GM23248 (cell line): ENCODE results near the gene TAOK3. TPM values are rescaled to one million over a fixed set of nuclear protein-coding genes. Genes with fewer than 3 reads are reported as not detected.

Experiments used
- DNase-seq: peaks from one replicate; pipeline ENCODE4 v3.0.0-alpha.2; 2015
- H2AFZ ChIP-seq: fragments of 200-600 bp; sonication (generic); 2 replicates; pipeline ENCODE4 v1.6.1; 2016; ENCODE audit warnings: antibody characterized with exemption
- H3F3A ChIP-seq: fragments of 200-600 bp; sonication (generic); 2 replicates; pipeline ENCODE4 v1.6.1; 2016; ENCODE audit warnings: mild to moderate bottlenecking, antibody characterized with exemption, mixed run types; ENCODE audit not compliant: insufficient read depth
- H3K27ac ChIP-seq: fragments of 200-600 bp; sonication (generic); 2 replicates; pipeline ENCODE4 v1.5.1; 2016; ENCODE audit warnings: mild to moderate bottlenecking
- H3K27me3 ChIP-seq: fragments of 200-600 bp; sonication (generic); replicated peaks from 2 replicates; pipeline ENCODE4 v1.6.1; 2016; ENCODE audit warnings: mild to moderate bottlenecking; ENCODE audit not compliant: insufficient read depth
- H3K36me3 ChIP-seq: fragments of 200-600 bp; sonication (generic); 2 replicates; pipeline ENCODE4 v1.6.1; 2016; ENCODE audit warnings: low read depth, mild to moderate bottlenecking
- H3K4me1 ChIP-seq: fragments of 200-600 bp; sonication (generic); 2 replicates; pipeline ENCODE4 v1.6.1; 2016; ENCODE audit warnings: mild to moderate bottlenecking; ENCODE audit not compliant: insufficient read depth
- H3K4me2 ChIP-seq: fragments of 200-600 bp; sonication (generic); one replicate; pipeline ENCODE4 v1.6.1; 2016; ENCODE audit warnings: mild to moderate bottlenecking; ENCODE audit not compliant: unreplicated experiment
- H3K4me3 ChIP-seq: fragments of 200-600 bp; sonication (generic); 2 replicates; pipeline ENCODE4 v1.5.1; 2016; ENCODE audit warnings: mild to moderate bottlenecking
- H3K79me2 ChIP-seq: fragments of 200-600 bp; sonication (generic); 2 replicates; pipeline ENCODE4 v1.6.1; 2016; ENCODE audit warnings: mild to moderate bottlenecking; ENCODE audit not compliant: insufficient read depth
- H3K9ac ChIP-seq: fragments of 200-600 bp; sonication (generic); 2 replicates; pipeline ENCODE4 v1.6.1; 2016; ENCODE audit warnings: mild to moderate bottlenecking
- H3K9me2 ChIP-seq: fragments of 200-600 bp; sonication (generic); 2 replicates; pipeline ENCODE4 v1.6.1; 2016; ENCODE audit warnings: mixed run types, mild to moderate bottlenecking, moderate library complexity; ENCODE audit not compliant: insufficient read depth
- H3K9me3 ChIP-seq: fragments of 200-600 bp; sonication (generic); one replicate; pipeline ENCODE4 v1.6.1; 2017; ENCODE audit warnings: low read depth
- H4K20me1 ChIP-seq: fragments of 200-600 bp; sonication (generic); 2 replicates; pipeline ENCODE4 v1.6.0; 2016; ENCODE audit not compliant: insufficient read depth
- EZH2 ChIP-seq: fragments of 200-600 bp; sonication (generic); IDR thresholded peaks from 2 replicates; pipeline ENCODE4 v1.6.1; 2018; ENCODE audit warnings: antibody characterized with exemption, mild to moderate bottlenecking; ENCODE audit not compliant: insufficient read depth, poor library complexity, severe bottlenecking
- EZH2phosphoT487 ChIP-seq: fragments of 200-600 bp; sonication (generic); IDR thresholded peaks from 2 replicates; pipeline ENCODE4 v1.6.1; 2018; ENCODE audit warnings: antibody characterized with exemption, moderate library complexity, mild to moderate bottlenecking, low read depth; ENCODE audit not compliant: insufficient read depth
- WGBS, 2 experiments: methylation state at CpG; one replicate each; pipeline ENCODE4 v1.1.6; 2015 to 2017; ENCODE audit warnings: low lambda C conversion rate in 2 of 2, low coverage in 1 of 2; ENCODE audit errors: missing lambda C conversion rate in 2 of 2; 5-methylcytosine and 5-hydroxymethylcytosine counted together
- in situ Hi-C: fragments of 300-500 bp; cut with MboI; formaldehyde crosslinking; loops from 2 replicates; pipeline ENCODE4 v1.15.0; 2020
- polyA plus RNA-seq: library from polyadenylated mRNA; unstranded; fragments of >200 nt; fragmentation: Nextera tagmentation; extraction: Ambion mirVana; gene quantifications from 2 replicates; pipeline ENCODE4 v1.2.1, GENCODE V29; 2016
- total RNA-seq: library from RNA; depleted of rRNA; stranded (reverse); fragments of >200 nt; shearing (Covaris generic); gene quantifications from 2 replicates; pipeline ENCODE4 v1.2.3, GENCODE V29; 2014

TAOK3 gene
- total and polyA plus RNA-seq, 2 experiments from 2014 or later: 17.8 to 49.8 TPM

GRCh38 chr12:118361889-118362288, 10.8 kb downstream of the TAOK3 start:
- WGBS, 2 experiments: 96% methylated on average over 4 of the region's 4 CpGs
- peaks cover 88% of the 10 kb centered on the region for H3K79me2 ChIP-seq

DNA sequence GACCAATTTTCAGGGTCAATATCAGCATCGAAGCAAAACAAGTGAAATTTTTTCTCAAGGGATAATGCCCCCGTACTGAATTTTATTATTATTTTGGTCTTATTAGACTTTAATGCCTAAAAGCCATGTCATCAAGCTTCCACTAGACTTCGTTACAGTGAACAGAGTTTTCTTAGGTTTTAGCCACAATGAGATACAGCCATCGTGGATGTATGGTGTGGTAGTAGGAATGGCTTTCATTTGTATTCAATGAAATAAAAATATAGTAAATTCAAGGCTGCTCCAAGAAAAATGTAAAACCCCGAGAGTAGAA, 11.7 kb downstream of the TAOK3 start:
- TF ChIP-seq EZH2phosphoT487: no peak
- no peak for TF ChIP-seq EZH2
- Histone ChIP-seq H3K9me2 (no peaks in the 10 kb centered on the region), H3K36me3 (no peaks in the 10 kb centered on the region), H3K9me3 (no peaks in the 10 kb centered on the region), H3K27ac (peak overlapping the region; percentile 58), H4K20me1 (peaks cover 3% of the 10 kb centered on the region; the same call in 1 of the 2 replicates), H3K4me1 (peaks cover 42% of the 10 kb centered on the region), H2AFZ (no peak overlapping the region), H3K4me3 (no peak overlapping the region), H3K9ac (no peak overlapping the region), H3K27me3 (no peaks in the 10 kb centered on the region), H3K79me2 (peaks cover 84% of the 10 kb centered on the region), H3F3A (peaks cover 32% of the 10 kb centered on the region), H3K4me2 (peak overlapping the region; percentile 53)
- 61 to 64% methylated on average over 5 of the region's 5 CpGs for WGBS, 2 experiments
- DNase-seq: no peak
- in situ Hi-C loops: no loop called here

More at GRCh38 chr12:118361889-118362288, 10.8 kb downstream of the TAOK3 start:
- Histone ChIP-seq H3K36me3 (no peaks in the 10 kb centered on the region), H3K27ac (no peak overlapping the region), H3K9me3 (no peaks in the 10 kb centered on the region), H3K4me1 (peaks cover 35% of the 10 kb centered on the region), H2AFZ (no peak overlapping the region), H3K9ac (no peak overlapping the region), H3K4me3 (no peak overlapping the region), H3K27me3 (no peaks in the 10 kb centered on the region), H3K9me2 (no peaks in the 10 kb centered on the region), H4K20me1 (peaks cover 3% of the 10 kb centered on the region; the same call in 1 of the 2 replicates), H3F3A (peaks cover 25% of the 10 kb centered on the region), H3K4me2 (no peak overlapping the region)
- peak; percentile 8 for DNase-seq
- in situ Hi-C loops: no loop called here
- TF ChIP-seq EZH2phosphoT487 (no peak), EZH2 (no peak)

DNA sequence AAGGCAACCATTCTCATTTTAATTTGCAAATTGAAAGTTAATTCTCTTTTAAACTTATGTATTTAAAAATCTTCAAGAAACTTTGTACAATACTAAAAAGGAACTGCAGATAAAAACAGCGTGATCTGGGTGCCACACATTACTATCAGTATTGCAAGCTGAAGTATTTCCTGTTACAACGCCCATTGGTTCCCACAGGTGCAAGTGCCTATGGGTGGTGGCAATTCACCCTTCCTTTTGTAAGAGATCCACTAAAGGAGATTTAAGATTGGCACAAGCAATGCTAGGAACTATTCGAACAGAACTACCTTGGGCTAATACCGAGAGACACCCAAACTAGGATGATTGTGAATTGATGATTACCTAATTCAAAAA, 13.2 kb downstream of the TAOK3 start:
- in situ Hi-C loops: no loop called here
- Histone ChIP-seq H3K27ac (no peak overlapping the region), H3K9me3 (no peaks in the 10 kb centered on the region), H2AFZ (no peak overlapping the region), H3K4me1 (peaks cover 57% of the 10 kb centered on the region), H3K36me3 (no peaks in the 10 kb centered on the region), H3K9ac (no peak overlapping the region), H3K79me2 (peaks cover 84% of the 10 kb centered on the region), H3K4me2 (no peak overlapping the region), H3K9me2 (no peaks in the 10 kb centered on the region), H3K27me3 (no peaks in the 10 kb centered on the region), H4K20me1 (peaks cover 3% of the 10 kb centered on the region; the same call in 1 of the 2 replicates), H3F3A (peaks cover 47% of the 10 kb centered on the region), H3K4me3 (no peak overlapping the region)
- WGBS, 2 experiments: 98 to 100% methylated on average over 4 of the region's 4 CpGs
- TF ChIP-seq EZH2phosphoT487: no peak
- no peak for TF ChIP-seq EZH2
- no peak for DNase-seq

DNA sequence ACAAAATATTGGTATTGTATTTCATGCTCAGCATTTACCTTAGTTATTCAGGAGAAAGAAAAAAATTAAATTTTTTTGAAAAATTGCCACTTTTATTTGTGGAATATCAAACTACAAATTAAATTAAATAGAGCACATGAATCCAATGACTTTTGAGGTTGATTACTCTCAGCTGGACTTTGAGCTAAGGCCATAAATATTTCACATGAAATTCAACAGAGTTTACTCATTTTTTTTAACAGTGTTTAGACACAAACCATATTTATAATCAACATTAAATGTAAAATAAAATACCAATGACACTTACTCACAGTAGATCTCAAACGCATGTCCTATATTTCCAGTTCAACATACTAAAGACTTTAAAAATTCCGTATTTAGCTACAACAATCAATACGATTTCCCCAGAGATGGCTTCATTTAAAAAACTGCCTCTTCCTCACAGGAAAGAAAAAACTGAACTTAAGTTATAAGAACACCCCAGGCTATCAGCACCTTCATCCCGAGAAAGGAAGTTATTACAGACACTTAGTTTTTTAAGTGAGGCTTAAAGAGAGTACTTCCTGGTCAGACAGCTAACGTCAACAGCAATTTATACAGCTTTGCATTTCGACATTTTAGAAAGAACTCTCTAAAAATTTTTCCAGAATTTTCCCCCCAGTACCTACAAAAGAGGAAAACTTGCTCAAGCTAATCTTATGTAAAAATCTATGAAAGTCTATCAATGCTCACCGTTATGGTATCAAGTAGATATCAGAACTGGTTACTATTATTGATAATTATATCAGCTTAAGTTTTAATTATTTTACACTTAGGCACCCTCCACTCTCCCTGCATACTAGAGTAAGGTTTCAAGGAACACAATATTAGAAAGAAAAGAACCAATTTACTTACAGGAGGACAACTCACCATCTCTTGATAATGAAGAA, 13.8 kb downstream of the TAOK3 start:
- TF ChIP-seq EZH2phosphoT487 (no peak), EZH2 (no peak)
- Histone ChIP-seq H3K36me3 (no peaks in the 10 kb centered on the region), H3K27me3 (no peaks in the 10 kb centered on the region), H3K9me3 (no peaks in the 10 kb centered on the region), H3K9me2 (no peaks in the 10 kb centered on the region), H3K27ac (peak overlapping the region; percentile 98; the same call in 1 of the 2 replicates), H3K79me2 (peaks cover 84% of the 10 kb centered on the region), H3K4me2 (peak overlapping the region; percentile 82), H4K20me1 (peaks cover 3% of the 10 kb centered on the region; the same call in 1 of the 2 replicates), H3K4me3 (no peak overlapping the region), H3F3A (peaks cover 47% of the 10 kb centered on the region), H3K9ac (no peak overlapping the region), H3K4me1 (peaks cover 59% of the 10 kb centered on the region), H2AFZ (no peak overlapping the region)
- in situ Hi-C loops: no loop called here
- WGBS, 2 experiments: 68 to 70% methylated on average over 7 of the region's 7 CpGs
- no peak for DNase-seq
